HepG2 (cell line): ENCODE measurements around the gene SCFD1. TPM values are rescaled to one million over a fixed set of nuclear protein-coding genes. Genes with fewer than 3 reads are reported as not detected.

Experiments used
- CENPT ChIP-seq: sonication (generic); formaldehyde crosslinking; IDR thresholded peaks from 2 replicates; pipeline ENCODE4 v1.8.0; 2022; ENCODE audit warnings: low read depth, mild to moderate bottlenecking, moderate library complexity, missing genetic modification reagents
- FLYWCH1 ChIP-seq: sonication (generic); formaldehyde crosslinking; IDR thresholded peaks from 2 replicates; pipeline ENCODE4 v1.8.1; 2023; ENCODE audit warnings: mild to moderate bottlenecking, missing genetic modification reagents
- FUBP1 ChIP-seq: sonication (generic); formaldehyde crosslinking; IDR thresholded peaks from 2 replicates; pipeline ENCODE4 v1.5.1; 2020; ENCODE audit warnings: missing genetic modification reagents, mild to moderate bottlenecking, borderline replicate concordance
- GTF3A ChIP-seq: sonication (generic); formaldehyde crosslinking; conservative IDR thresholded peaks from 2 replicates; pipeline ENCODE4 v1.4.0; 2020; ENCODE audit warnings: mild to moderate bottlenecking, missing genetic modification reagents
- HOXA5 ChIP-seq: sonication (generic); formaldehyde crosslinking; IDR thresholded peaks from 2 replicates; pipeline ENCODE4 v1.4.0; 2020; ENCODE audit warnings: missing genetic modification reagents
- KDM4B ChIP-seq: sonication (generic); formaldehyde crosslinking; IDR thresholded peaks from 2 replicates; pipeline ENCODE4 v1.4.0; 2020; ENCODE audit warnings: missing genetic modification reagents
- MAX ChIP-seq: IDR thresholded peaks from 2 replicates; pipeline ENCODE4 v1.6.1; 2012; ENCODE audit warnings: inconsistent platforms
- MTF1 ChIP-seq: sonication (generic); formaldehyde crosslinking; IDR thresholded peaks from 2 replicates; pipeline ENCODE4 v1.5.0; 2020; ENCODE audit warnings: missing genetic modification reagents
- NR2F6 ChIP-seq, 2 experiments: IDR thresholded peaks; 2 replicates each; pipeline ENCODE4 v1.6.1; 2016; ENCODE audit warnings: antibody characterized with exemption in 1 of 2, mild to moderate bottlenecking in 1 of 2
- PHF20 ChIP-seq: sonication (generic); formaldehyde crosslinking; IDR thresholded peaks from 2 replicates; pipeline ENCODE4 v1.5.0; 2020; ENCODE audit warnings: mild to moderate bottlenecking, missing genetic modification reagents
- PITX1 ChIP-seq: sonication (generic); formaldehyde crosslinking; IDR thresholded peaks from 2 replicates; pipeline ENCODE4 v1.5.1; 2020; ENCODE audit warnings: mild to moderate bottlenecking, missing genetic modification reagents
- RARA ChIP-seq: IDR thresholded peaks from 2 replicates; pipeline ENCODE4 v1.6.1; 2016; ENCODE audit warnings: missing genetic modification reagents, missing compliant biosample characterization
- RFX3 ChIP-seq: IDR thresholded peaks from 2 replicates; pipeline ENCODE4 v1.6.1; 2016; ENCODE audit warnings: missing biosample characterization, missing genetic modification reagents
- TARDBP ChIP-seq: sonication (generic); formaldehyde crosslinking; IDR thresholded peaks from 2 replicates; pipeline ENCODE4 v1.8.0; 2022; ENCODE audit warnings: mild to moderate bottlenecking, missing genetic modification reagents
- ZNF17 ChIP-seq: sonication (generic); formaldehyde crosslinking; IDR thresholded peaks from 2 replicates; pipeline ENCODE4 v1.5.0; 2020; ENCODE audit warnings: mild to moderate bottlenecking, missing genetic modification reagents
- ZNF256 ChIP-seq: sonication (generic); formaldehyde crosslinking; conservative IDR thresholded peaks from 2 replicates; pipeline ENCODE4 v1.4.0; 2020; ENCODE audit warnings: missing genetic modification reagents
- ZNF407 ChIP-seq: sonication (generic); formaldehyde crosslinking; IDR thresholded peaks from one replicate; pipeline ENCODE4 v1.5.1; 2020; ENCODE audit warnings: mild to moderate bottlenecking, missing genetic modification reagents; ENCODE audit errors: not compliant biosample characterization
- ZNF501 ChIP-seq: sonication (generic); formaldehyde crosslinking; IDR thresholded peaks from 2 replicates; pipeline ENCODE4 v1.5.1; 2020; ENCODE audit warnings: mild to moderate bottlenecking, moderate library complexity, missing genetic modification reagents
- ZNF510 ChIP-seq: sonication (generic); formaldehyde crosslinking; IDR thresholded peaks from 2 replicates; pipeline ENCODE4 v1.4.0; 2020; ENCODE audit warnings: low read depth, mild to moderate bottlenecking, missing genetic modification reagents
- ZNF607 ChIP-seq: sonication (generic); formaldehyde crosslinking; IDR thresholded peaks from 2 replicates; pipeline ENCODE4 v1.5.1; 2020; ENCODE audit warnings: missing genetic modification reagents, mild to moderate bottlenecking, borderline replicate concordance
- polyA plus RNA-seq, 8 experiments: library from polyadenylated mRNA; depleted of rRNA in 3 of 8; stranded (reverse) in 7 of 8; unstranded in 1 of 8; fragments of >200 nt; fragmentation: Illumina TruSeq in 4 of 8; extraction: Trizol in 4 of 8; gene quantifications; 2 replicates each; pipeline versions ENCODE4 v1.2.1 to v1.2.3, GENCODE V29; 2011 to 2016; ENCODE audit warnings: low read depth in 4 of 8, missing spikeins in 1 of 8, mixed read lengths in 1 of 8; ENCODE audit not compliant: insufficient read depth in 1 of 8
- total RNA-seq, 5 experiments: library from RNA; depleted of rRNA; stranded (reverse); fragments of >200 nt; fragmentation: Illumina TruSeq; extraction: Trizol; gene quantifications; 2 replicates each; pipeline ENCODE4 v1.2.3, GENCODE V29; 2016; ENCODE audit warnings: low read depth in 1 of 5

Gene SCFD1
- total and polyA plus RNA-seq, 2 of the 13 experiments (the other 11 are each of a cell fraction or from before 2014, with no cell fraction given), result 235 to 256 TPM

GRCh38 chr14:30656190-30656632 is 34.1 kb downstream of the SCFD1 start (continued):
- 0 out of 2 replicates have a peak, but pooled peaks have one; percentile 44 for TF ChIP-seq ZNF17 (CRISPR knock-in tag)
- no peak for TF ChIP-seq HOXA5 (CRISPR knock-in tag)
- TF ChIP-seq NR2F6 (IDR thresholded peaks at IDR 0.05), result no peak
- no peak for TF ChIP-seq NR2F6 (CRISPR knock-in tag; IDR thresholded peaks at IDR 0.05)
- TF ChIP-seq TARDBP (CRISPR knock-in tag), result no peak
- TF ChIP-seq MTF1 (CRISPR knock-in tag), result no peak
- no peak for TF ChIP-seq PHF20
- peak; percentile 29; the same call in 1 of the 2 replicates for TF ChIP-seq KDM4B
- TF ChIP-seq GTF3A, result no peak
- no peak for TF ChIP-seq ZNF607 (CRISPR knock-in tag)
- no peak for TF ChIP-seq RFX3
- no peak for TF ChIP-seq RARA
- no peak for TF ChIP-seq CENPT (CRISPR knock-in tag)
- TF ChIP-seq MAX, result no peak
- TF ChIP-seq FUBP1 (CRISPR knock-in tag), result 0 out of 2 replicates have a peak, but pooled peaks have one; percentile 58
- TF ChIP-seq ZNF407 (CRISPR knock-in tag), result no peak
- TF ChIP-seq FLYWCH1 (CRISPR knock-in tag), result no peak
- TF ChIP-seq ZNF256, result no peak
- peak; percentile 71; the same call in 1 of the 2 replicates for TF ChIP-seq ZNF501 (CRISPR knock-in tag)
- peak; percentile 60; the same call in 1 of the 2 replicates for TF ChIP-seq PITX1
- TF ChIP-seq ZNF510, result no peak
